Neuronal stem cell (in vitro differentiated cells): ENCODE data around the gene CTSE.
A peak's percentile ranks its signal among the peaks of the same experiment; 100 is the strongest.

Experiments used
- DNase-seq: peaks from one replicate; pipeline ENCODE4 v3.0.0-alpha.2; 2013; ENCODE audit warnings: low spot score
- H2AFZ ChIP-seq: one replicate; pipeline ENCODE4 v1.6.1; 2013; ENCODE audit warnings: mild to moderate bottlenecking, low read length, inconsistent platforms
- H2AK5ac ChIP-seq: 2 replicates; pipeline ENCODE4 v1.6.1; 2013; ENCODE audit warnings: low read depth, mild to moderate bottlenecking, inconsistent platforms, low read length, moderate library complexity, mixed read lengths
- H2BK120ac ChIP-seq: 2 replicates; pipeline ENCODE4 v1.6.1; 2013; ENCODE audit warnings: low read depth, mild to moderate bottlenecking, inconsistent platforms, low read length, moderate library complexity, mixed read lengths
- H2BK12ac ChIP-seq: one replicate; pipeline ENCODE4 v1.6.1; 2013; ENCODE audit warnings: low read length, inconsistent platforms
- H2BK15ac ChIP-seq: 2 replicates; pipeline ENCODE4 v1.6.1; 2013; ENCODE audit warnings: mild to moderate bottlenecking, low read length, inconsistent platforms, mixed read lengths
- H2BK5ac ChIP-seq: one replicate; pipeline ENCODE4 v1.6.1; 2013; ENCODE audit warnings: inconsistent platforms, mild to moderate bottlenecking, low read length, moderate library complexity
- H3K14ac ChIP-seq: one replicate; pipeline ENCODE4 v1.6.1; 2013; ENCODE audit warnings: low read length, inconsistent platforms
- H3K18ac ChIP-seq: 2 replicates; pipeline ENCODE4 v1.6.1; 2013; ENCODE audit warnings: low read length, inconsistent platforms
- H3K23ac ChIP-seq: 2 replicates; pipeline ENCODE4 v1.6.1; 2013; ENCODE audit warnings: low read depth, mild to moderate bottlenecking, mixed read lengths, low read length, inconsistent platforms; ENCODE audit not compliant: poor library complexity
- H3K27ac ChIP-seq: replicated peaks from 3 replicates; pipeline ENCODE4 v1.5.1; 2013; ENCODE audit warnings: low read length, inconsistent platforms
- H3K27me3 ChIP-seq, 3 experiments: 2 replicates each; pipeline ENCODE4 v1.6.1; 2013; ENCODE audit warnings: low read length in 3 of 3, mild to moderate bottlenecking in 2 of 3, inconsistent platforms in 1 of 3, low read depth in 1 of 3, mixed read lengths in 1 of 3, moderate library complexity in 1 of 3; ENCODE audit not compliant: control insufficient read depth in 3 of 3, insufficient read depth in 3 of 3
- H3K36me3 ChIP-seq, 2 donors: replicated peaks in 1 of 2; 2 replicates each; pipeline ENCODE4 v1.6.1; 2013; ENCODE audit warnings: low read length in 2 of 2; ENCODE audit not compliant: control insufficient read depth in 2 of 2, insufficient read depth in 2 of 2
- H3K4ac ChIP-seq: 2 replicates; pipeline ENCODE4 v1.6.1; 2013; ENCODE audit warnings: inconsistent platforms, mild to moderate bottlenecking, low read length, moderate library complexity
- H3K4me1 ChIP-seq, 2 donors: 1 replicate in 1 of 2; 2 replicates in 1 of 2; pipeline ENCODE4 v1.6.1; 2013; ENCODE audit warnings: low read length in 2 of 2, low read depth in 1 of 2; ENCODE audit not compliant: control insufficient read depth in 2 of 2, insufficient read depth in 1 of 2
- H3K4me2 ChIP-seq: one replicate; pipeline ENCODE4 v1.6.1; 2013; ENCODE audit warnings: mild to moderate bottlenecking, low read length, inconsistent platforms; ENCODE audit not compliant: insufficient read depth, poor library complexity, severe bottlenecking
- H3K4me3 ChIP-seq, 2 donors: 2 replicates each; pipeline ENCODE4 v1.5.1; 2013; ENCODE audit warnings: low read length in 2 of 2, mild to moderate bottlenecking in 2 of 2, inconsistent platforms in 1 of 2, moderate library complexity in 1 of 2
- H3K79me1 ChIP-seq: one replicate; pipeline ENCODE4 v1.6.1; 2013; ENCODE audit warnings: low read depth, mild to moderate bottlenecking, inconsistent platforms, low read length, moderate library complexity
- H3K9ac ChIP-seq: one replicate; pipeline ENCODE4 v1.6.1; 2013; ENCODE audit warnings: mild to moderate bottlenecking, low read depth, low read length, inconsistent platforms; ENCODE audit not compliant: poor library complexity
- H3K9me3 ChIP-seq, 2 donors: replicated peaks in 1 of 2; 2 replicates each; pipeline versions ENCODE3 to v1.6.1; 2013; ENCODE audit warnings: low read length in 2 of 2, mild to moderate bottlenecking in 2 of 2, inconsistent platforms in 1 of 2, low read depth in 1 of 2, mixed read lengths in 1 of 2, moderate library complexity in 1 of 2; ENCODE audit not compliant: control insufficient read depth in 2 of 2, insufficient read depth in 1 of 2
- H4K8ac ChIP-seq: one replicate; pipeline ENCODE4 v1.6.1; 2013; ENCODE audit warnings: low read depth, mild to moderate bottlenecking, inconsistent platforms, low read length, moderate library complexity
- H4K91ac ChIP-seq: one replicate; pipeline ENCODE4 v1.6.1; 2013; ENCODE audit warnings: low read length, low read depth, mild to moderate bottlenecking, inconsistent platforms; ENCODE audit not compliant: poor library complexity
- WGBS, 2 donors: extraction: QIAGEN DNeasy Blood & Tissue Kit; methylation state at CpG; one replicate each; pipeline ENCODE4 v1.1.7; 2013; ENCODE audit warnings: missing lambda C conversion rate in 2 of 2, mixed read lengths in 1 of 2; ENCODE audit not compliant: insufficient read length in 2 of 2, insufficient replicate concordance in 1 of 2; ENCODE audit errors: extremely low coverage in 2 of 2; 5-methylcytosine and 5-hydroxymethylcytosine counted together

CTSE gene

DNA sequence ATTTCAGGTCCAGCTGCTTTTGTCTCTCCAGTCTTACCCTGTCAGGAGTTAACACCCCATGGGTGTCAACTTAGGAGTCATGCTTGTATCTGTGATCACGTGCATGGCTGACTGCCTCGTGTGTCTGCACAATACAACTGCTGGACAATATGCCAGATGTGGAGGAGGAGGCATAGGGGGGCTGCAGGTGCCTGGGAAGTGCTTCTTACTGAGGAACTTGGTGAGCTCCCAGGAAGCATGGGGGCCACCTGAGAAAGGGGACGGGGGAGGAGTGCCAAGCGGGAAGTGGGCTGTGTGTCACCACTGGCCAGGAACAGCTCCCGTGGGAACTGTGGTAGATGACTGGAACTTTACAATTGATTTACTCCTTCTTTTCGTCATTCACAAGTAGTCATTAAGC, 38.8 kb upstream of the CTSE start:
- Histone ChIP-seq H3K9ac (peak overlapping the region; percentile 0), H3K4me3 (peak overlapping the region in 1 of 2 donors; percentile 14), H4K8ac (no peak overlapping the region), H3K14ac (peak overlapping the region; percentile 87), H2AK5ac (no peak overlapping the region), H3K27ac (no peak overlapping the region), H3K27me3 (peaks cover 0 to 3% (median 0%) of the 10 kb centered on the region in 3 experiments), H3K23ac (no peak overlapping the region), H3K4me2 (no peak overlapping the region), H2BK12ac (no peak overlapping the region), H2BK5ac (no peak overlapping the region), H3K9me3 (peaks cover 3 to 12% of the 10 kb centered on the region in 2 donors), H3K4ac (no peak overlapping the region), H4K91ac (no peak overlapping the region), H3K4me1 (no peaks in the 10 kb centered on the region), H2BK15ac (peak overlapping the region; percentile 37), H3K79me1 (no peaks in the 10 kb centered on the region), H2BK120ac (no peak overlapping the region), H3K36me3 (no peaks in the 10 kb centered on the region), H3K18ac (no peak overlapping the region), H2AFZ (no peak overlapping the region)
- DNase-seq, result no peak
- WGBS, 2 donors, result no CpG with 5 or more reads among the region's 6 CpGs

DNA sequence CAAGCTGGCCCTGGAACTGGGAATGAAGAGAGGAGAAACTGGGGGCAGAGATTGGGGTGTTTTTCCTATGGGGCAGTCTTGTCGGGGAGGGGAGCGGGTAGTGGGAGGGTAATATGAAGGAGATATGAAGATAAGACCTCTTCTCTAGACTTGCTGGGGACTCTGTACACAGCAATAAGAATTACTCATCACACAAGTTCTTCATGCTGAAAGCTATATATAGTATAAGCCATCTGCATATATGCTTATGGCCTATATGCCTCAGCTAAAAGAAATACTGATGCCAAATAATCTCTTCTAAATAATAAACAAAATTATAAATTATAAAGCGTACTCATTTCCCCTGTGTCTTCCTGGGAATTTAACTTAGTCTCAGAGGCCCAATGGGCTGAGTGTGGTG, 37.1 kb upstream of the CTSE start:
- no peak overlapping the region for H2BK12ac ChIP-seq
- H4K8ac ChIP-seq, result no peak overlapping the region
- H3K23ac ChIP-seq, result no peak overlapping the region
- H3K4me3 ChIP-seq, result no peak overlapping the region
- no peak overlapping the region for H2BK120ac ChIP-seq
- DNase-seq, result no peak
- H3K9ac ChIP-seq, result no peak overlapping the region
- no peak overlapping the region for H2BK15ac ChIP-seq
- H2BK5ac ChIP-seq, result no peak overlapping the region
- H3K18ac ChIP-seq, result no peak overlapping the region
- no peaks in the 10 kb centered on the region for H3K4me1 ChIP-seq
- no CpG with 5 or more reads among the region's 3 CpGs for WGBS, 2 donors
- no peak overlapping the region for H3K4ac ChIP-seq
- peaks cover 0 to 3% (median 0%) of the 10 kb centered on the region in 3 experiments for H3K27me3 ChIP-seq
- no peak overlapping the region for H2AFZ ChIP-seq
- no peaks in the 10 kb centered on the region for H3K36me3 ChIP-seq
- H3K4me2 ChIP-seq, result no peak overlapping the region
- H3K9me3 ChIP-seq, result peaks cover 3 to 12% of the 10 kb centered on the region in 2 donors
- H4K91ac ChIP-seq, result no peak overlapping the region
- H3K27ac ChIP-seq, result no peak overlapping the region
- H3K79me1 ChIP-seq, result no peaks in the 10 kb centered on the region
- no peak overlapping the region for H2AK5ac ChIP-seq
- peak overlapping the region; percentile 57 for H3K14ac ChIP-seq

DNA sequence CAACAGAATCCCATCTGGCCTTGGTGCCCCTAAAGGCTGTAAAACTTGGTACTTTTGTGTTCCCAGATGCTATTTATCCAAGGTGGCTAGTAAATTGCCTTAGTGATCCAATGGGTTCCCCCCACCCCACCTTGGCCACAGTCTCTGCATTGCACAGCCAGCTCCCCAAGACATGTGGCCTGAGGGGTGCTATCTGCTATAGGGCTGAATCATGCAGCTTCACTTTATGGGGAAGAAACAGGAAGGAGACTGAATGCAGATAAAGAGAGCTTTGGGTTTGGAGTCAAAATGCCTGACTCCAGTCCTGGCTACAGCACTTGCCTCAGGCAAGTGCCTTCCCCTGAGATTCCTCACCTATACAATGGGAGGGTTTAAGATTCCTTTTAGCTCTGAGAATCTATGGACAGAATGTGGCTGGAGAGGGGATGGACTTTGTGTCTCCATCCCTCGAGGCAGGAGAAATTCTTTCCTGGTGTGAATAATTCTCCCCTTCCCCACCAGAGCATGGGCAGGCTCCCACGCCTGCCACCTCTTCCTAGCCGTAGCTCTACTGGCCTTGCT, 35.7 kb upstream of the CTSE start:
- Histone ChIP-seq H3K36me3 (no peaks in the 10 kb centered on the region), H2AK5ac (no peak overlapping the region), H3K9ac (no peak overlapping the region), H3K4me1 (no peaks in the 10 kb centered on the region), H4K8ac (no peak overlapping the region), H2BK5ac (no peak overlapping the region), H3K27ac (no peak overlapping the region), H3K4ac (no peak overlapping the region), H4K91ac (no peak overlapping the region), H3K18ac (no peak overlapping the region), H2BK120ac (no peak overlapping the region), H2BK12ac (no peak overlapping the region), H3K27me3 (peaks cover 0 to 3% (median 0%) of the 10 kb centered on the region in 3 experiments), H3K4me2 (no peak overlapping the region), H3K14ac (no peak overlapping the region), H3K79me1 (no peaks in the 10 kb centered on the region), H2AFZ (no peak overlapping the region), H2BK15ac (no peak overlapping the region), H3K23ac (no peak overlapping the region), H3K4me3 (no peak overlapping the region), H3K9me3 (peaks cover 3 to 12% of the 10 kb centered on the region in 2 donors)
- WGBS, 2 donors, result no CpG with 5 or more reads among the region's 3 CpGs
- no peak for DNase-seq

- H4K8ac ChIP-seq, result no peak overlapping the region
- no peak overlapping the region for H2BK5ac ChIP-seq
- peaks cover 3 to 12% of the 10 kb centered on the region in 2 donors for H3K9me3 ChIP-seq
- DNase-seq, result no peak
- no peak overlapping the region for H2BK15ac ChIP-seq
- no CpG with 5 or more reads among the region's 1 CpG for WGBS, 2 donors
- H3K27me3 ChIP-seq, result peaks cover 0 to 3% (median 0%) of the 10 kb centered on the region in 3 experiments
- no peak overlapping the region for H3K23ac ChIP-seq
- H3K14ac ChIP-seq, result no peak overlapping the region
- no peak overlapping the region for H3K4me3 ChIP-seq
- no peak overlapping the region for H3K27ac ChIP-seq
- no peaks in the 10 kb centered on the region for H3K79me1 ChIP-seq
- H2BK120ac ChIP-seq, result no peak overlapping the region
- H4K91ac ChIP-seq, result no peak overlapping the region
- H3K18ac ChIP-seq, result no peak overlapping the region
- no peak overlapping the region for H3K4me2 ChIP-seq
- H3K4me1 ChIP-seq, result no peaks in the 10 kb centered on the region
- H3K9ac ChIP-seq, result no peak overlapping the region
- H2BK12ac ChIP-seq, result no peak overlapping the region
- H2AK5ac ChIP-seq, result no peak overlapping the region
- no peaks in the 10 kb centered on the region for H3K36me3 ChIP-seq
- H2AFZ ChIP-seq, result no peak overlapping the region
- H3K4ac ChIP-seq, result no peak overlapping the region
Measured at GRCh38 chr1:206058927-206059292, 35.2 kb upstream of the CTSE start.
